NT2/D1 (cell line): Measurements from ENCODE around the gene MAD1L1.
"Not testable (repeated sequence)": the region's sequence is repeated elsewhere in the genome, so short reads cannot be mapped to it uniquely, and the experiment has no call there.

ENCODE experiments used
- DNase-seq: peaks from one replicate; pipeline ENCODE4 v3.0.0-alpha.2; 2011; ENCODE audit warnings: low read depth, low spot score
- H3K27me3 ChIP-seq: 2 replicates; pipeline ENCODE4 v1.6.0; 2011; ENCODE audit warnings: mild to moderate bottlenecking; ENCODE audit not compliant: insufficient read length, insufficient read depth
- H3K36me3 ChIP-seq: 2 replicates; pipeline ENCODE4 v1.6.1; 2011; ENCODE audit warnings: mild to moderate bottlenecking, low read length, mixed read lengths; ENCODE audit not compliant: insufficient read depth, insufficient read length
- H3K4me1 ChIP-seq: 2 replicates; pipeline ENCODE4 v1.5.1; 2011; ENCODE audit not compliant: insufficient read depth, insufficient read length
- H3K4me3 ChIP-seq: 2 replicates; pipeline ENCODE4 v1.5.1; 2011; ENCODE audit warnings: low read depth; ENCODE audit not compliant: insufficient read length
- H3K9ac ChIP-seq: 2 replicates; pipeline ENCODE4 v1.6.0; 2011; ENCODE audit warnings: low read depth; ENCODE audit not compliant: insufficient read length
- H3K9me3 ChIP-seq: 2 replicates; pipeline ENCODE4 v1.5.1; 2011; ENCODE audit warnings: mild to moderate bottlenecking, low read length; ENCODE audit not compliant: insufficient read depth
- SUZ12 ChIP-seq: IDR thresholded peaks from 2 replicates; pipeline ENCODE4 v1.6.1; 2011; ENCODE audit not compliant: insufficient read length, insufficient read depth; ENCODE audit errors: extremely low read depth
- YY1 ChIP-seq: IDR thresholded peaks from 2 replicates; pipeline ENCODE4 v1.6.1; 2011; ENCODE audit not compliant: insufficient read length, insufficient read depth
- ZNF274 ChIP-seq: IDR thresholded peaks from 2 replicates; pipeline ENCODE4 v1.6.1; 2011; ENCODE audit warnings: mild to moderate bottlenecking, low read depth, low read length

MAD1L1 gene

GRCh38 chr7:2000746-2001321 is 231.9 kb downstream of the MAD1L1 start:
- H3K36me3 ChIP-seq: peaks cover 36% of the 10 kb centered on the region
- TF ChIP-seq YY1 (no peak), ZNF274 (no peak), SUZ12 (no peak)

GRCh38 chr7:2000153-2000687 is 232.5 kb downstream of the MAD1L1 start:
- H3K4me1 ChIP-seq: peaks cover 19% of the 10 kb centered on the region
- TF ChIP-seq YY1 (no peak), ZNF274 (no peak), SUZ12 (no peak)
- H3K9ac ChIP-seq: no peak overlapping the region
- no peaks in the 10 kb centered on the region for H3K27me3 ChIP-seq
- H3K4me3 ChIP-seq: no peak overlapping the region
- DNase-seq: no peak
- peaks cover 39% of the 10 kb centered on the region for H3K36me3 ChIP-seq
- H3K9me3 ChIP-seq: no peaks in the 10 kb centered on the region

More at GRCh38 chr7:2000746-2001321, 231.9 kb downstream of the MAD1L1 start:
- H3K4me3 ChIP-seq: no peak overlapping the region
- H3K9me3 ChIP-seq: no peaks in the 10 kb centered on the region
- no peak for DNase-seq
- H3K9ac ChIP-seq: no peak overlapping the region
- no peaks in the 10 kb centered on the region for H3K27me3 ChIP-seq
- H3K4me1 ChIP-seq: peaks cover 19% of the 10 kb centered on the region

GRCh38 chr7:1999278-1999984 is 233.3 kb downstream of the MAD1L1 start:
- H3K4me1 ChIP-seq: peaks cover 20% of the 10 kb centered on the region
- DNase-seq: no peak
- no peak overlapping the region for H3K9ac ChIP-seq
- no peak overlapping the region for H3K4me3 ChIP-seq
- no peaks in the 10 kb centered on the region for H3K9me3 ChIP-seq
- peaks cover 33% of the 10 kb centered on the region for H3K36me3 ChIP-seq
- no peaks in the 10 kb centered on the region for H3K27me3 ChIP-seq
- TF ChIP-seq ZNF274 (no peak), YY1 (no peak), SUZ12 (no peak)

GRCh38 chr7:1998146-1998545 is 234.6 kb downstream of the MAD1L1 start:
- H3K9ac ChIP-seq: no peak overlapping the region
- no peaks in the 10 kb centered on the region for H3K9me3 ChIP-seq
- H3K4me3 ChIP-seq: no peak overlapping the region
- DNase-seq: no peak
- peaks cover 32% of the 10 kb centered on the region for H3K36me3 ChIP-seq
- peaks cover 21% of the 10 kb centered on the region for H3K4me1 ChIP-seq
- no peaks in the 10 kb centered on the region for H3K27me3 ChIP-seq
- TF ChIP-seq YY1: no peak
- no peak for TF ChIP-seq SUZ12
- no peak for TF ChIP-seq ZNF274

GRCh38 chr7:1997537-1998076 is 235.1 kb downstream of the MAD1L1 start:
- Histone ChIP-seq H3K27me3 (no peaks in the 10 kb centered on the region), H3K4me3 (no peak overlapping the region), H3K4me1 (peaks cover 15% of the 10 kb centered on the region), H3K36me3 (peaks cover 32% of the 10 kb centered on the region), H3K9ac (no peak overlapping the region), H3K9me3 (no peaks in the 10 kb centered on the region)
- no peak for DNase-seq
- TF ChIP-seq SUZ12 (no peak), YY1 (no peak), ZNF274 (no peak)

- Histone ChIP-seq H3K36me3 (peaks cover 30% of the 10 kb centered on the region), H3K27me3 (no peaks in the 10 kb centered on the region), H3K9me3 (no peaks in the 10 kb centered on the region), H3K9ac (no peak overlapping the region), H3K4me1 (peaks cover 10% of the 10 kb centered on the region), H3K4me3 (no peak overlapping the region)
- no peak for DNase-seq
- TF ChIP-seq YY1 (no peak), SUZ12 (no peak), ZNF274 (no peak)
Observed at GRCh38 chr7:1996816-1997215, 235.9 kb downstream of the MAD1L1 start.

- not testable (repeated sequence) for H3K4me3 ChIP-seq, H3K9me3 ChIP-seq, DNase-seq, H3K9ac ChIP-seq, H3K4me1 ChIP-seq, H3K27me3 ChIP-seq
- peaks cover 22% of the 10 kb centered on the region for H3K36me3 ChIP-seq
Observed at GRCh38 chr7:1995911-1996420, 236.8 kb downstream of the MAD1L1 start.
